WI38 (cell line): ENCODE results near the gene TCEA2.

Experiments
- H3K4me3 ChIP-seq: 2 replicates; pipeline ENCODE4 v1.5.1; 2011; ENCODE audit warnings: low read depth, mild to moderate bottlenecking, control low read depth, low read length
- TF ChIP-seq, protein P1 (sequence below): IDR thresholded peaks from 2 replicates; pipeline ENCODE4 v1.5.1; 2012; ENCODE audit warnings: low read depth, mild to moderate bottlenecking, control low read depth, low read length

Gene TCEA2

DNA sequence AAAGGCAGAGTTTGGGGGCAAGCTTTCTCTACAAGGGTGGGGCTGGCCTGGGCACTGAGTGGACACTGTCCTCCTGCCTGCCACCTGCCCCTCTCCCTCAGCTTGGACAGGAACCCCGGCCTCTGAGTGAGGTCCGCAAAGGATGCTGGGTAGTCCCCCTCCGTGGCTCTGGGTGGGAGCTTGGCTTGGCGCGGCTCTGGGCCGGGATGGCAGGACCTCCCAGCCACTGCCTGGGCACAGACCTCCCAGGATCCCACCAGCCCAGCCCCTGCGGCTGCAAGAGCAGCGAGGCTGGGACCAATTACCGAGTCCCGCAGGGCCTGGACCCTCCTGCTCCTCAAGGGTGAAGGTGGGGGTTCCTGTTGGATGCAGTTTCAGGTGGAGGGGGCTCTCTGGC is 10.7 kb upstream of the TCEA2 start:
- no peak overlapping the region for H3K4me3 ChIP-seq
- TF ChIP-seq, protein P1, sequence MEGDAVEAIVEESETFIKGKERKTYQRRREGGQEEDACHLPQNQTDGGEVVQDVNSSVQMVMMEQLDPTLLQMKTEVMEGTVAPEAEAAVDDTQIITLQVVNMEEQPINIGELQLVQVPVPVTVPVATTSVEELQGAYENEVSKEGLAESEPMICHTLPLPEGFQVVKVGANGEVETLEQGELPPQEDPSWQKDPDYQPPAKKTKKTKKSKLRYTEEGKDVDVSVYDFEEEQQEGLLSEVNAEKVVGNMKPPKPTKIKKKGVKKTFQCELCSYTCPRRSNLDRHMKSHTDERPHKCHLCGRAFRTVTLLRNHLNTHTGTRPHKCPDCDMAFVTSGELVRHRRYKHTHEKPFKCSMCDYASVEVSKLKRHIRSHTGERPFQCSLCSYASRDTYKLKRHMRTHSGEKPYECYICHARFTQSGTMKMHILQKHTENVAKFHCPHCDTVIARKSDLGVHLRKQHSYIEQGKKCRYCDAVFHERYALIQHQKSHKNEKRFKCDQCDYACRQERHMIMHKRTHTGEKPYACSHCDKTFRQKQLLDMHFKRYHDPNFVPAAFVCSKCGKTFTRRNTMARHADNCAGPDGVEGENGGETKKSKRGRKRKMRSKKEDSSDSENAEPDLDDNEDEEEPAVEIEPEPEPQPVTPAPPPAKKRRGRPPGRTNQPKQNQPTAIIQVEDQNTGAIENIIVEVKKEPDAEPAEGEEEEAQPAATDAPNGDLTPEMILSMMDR = no peak

DNA sequence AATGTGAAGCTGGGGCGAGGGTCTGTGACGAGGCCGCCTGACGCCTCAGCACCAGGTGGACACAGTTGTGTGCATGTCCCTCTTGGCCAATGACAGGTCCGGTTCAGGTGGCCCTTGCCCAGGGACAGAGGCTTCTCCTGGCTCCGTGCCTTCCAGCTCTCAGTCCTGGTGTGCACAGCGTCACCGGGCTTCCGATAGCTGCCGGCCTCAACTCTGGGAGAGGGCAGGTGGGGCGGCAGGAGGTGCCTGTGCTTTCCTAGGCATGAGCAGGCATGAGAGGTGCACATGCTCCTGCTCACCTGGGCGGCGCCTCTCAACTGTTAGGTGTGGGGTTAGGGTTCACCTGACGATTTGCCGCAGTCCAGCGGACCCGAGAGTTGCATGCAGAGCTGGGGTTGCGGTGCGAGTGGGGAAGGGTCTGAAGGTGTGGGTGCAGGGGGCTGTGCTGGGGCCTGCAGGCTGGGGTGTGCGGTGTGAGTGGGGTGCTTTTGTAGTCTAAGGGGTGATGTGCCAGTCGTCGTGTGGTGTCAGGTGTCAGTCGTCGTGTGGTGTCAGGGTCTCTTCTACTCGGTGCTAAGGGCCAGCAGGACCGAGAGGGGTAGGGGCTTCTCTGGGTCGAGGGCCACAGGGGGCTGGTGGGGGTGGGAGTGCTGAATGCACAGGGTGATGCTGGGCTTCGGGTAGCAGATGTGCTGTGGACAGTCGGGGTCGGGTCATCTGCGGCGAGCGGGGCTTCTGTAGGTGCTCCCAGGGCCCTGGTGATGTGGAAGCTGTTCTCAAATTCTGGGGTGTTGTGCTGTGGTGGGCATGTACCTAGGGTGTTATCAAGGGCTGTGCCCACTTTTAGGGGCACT is 9.8 kb upstream of the TCEA2 start:
- TF ChIP-seq, protein P1 = no peak
- no peak overlapping the region for H3K4me3 ChIP-seq

DNA sequence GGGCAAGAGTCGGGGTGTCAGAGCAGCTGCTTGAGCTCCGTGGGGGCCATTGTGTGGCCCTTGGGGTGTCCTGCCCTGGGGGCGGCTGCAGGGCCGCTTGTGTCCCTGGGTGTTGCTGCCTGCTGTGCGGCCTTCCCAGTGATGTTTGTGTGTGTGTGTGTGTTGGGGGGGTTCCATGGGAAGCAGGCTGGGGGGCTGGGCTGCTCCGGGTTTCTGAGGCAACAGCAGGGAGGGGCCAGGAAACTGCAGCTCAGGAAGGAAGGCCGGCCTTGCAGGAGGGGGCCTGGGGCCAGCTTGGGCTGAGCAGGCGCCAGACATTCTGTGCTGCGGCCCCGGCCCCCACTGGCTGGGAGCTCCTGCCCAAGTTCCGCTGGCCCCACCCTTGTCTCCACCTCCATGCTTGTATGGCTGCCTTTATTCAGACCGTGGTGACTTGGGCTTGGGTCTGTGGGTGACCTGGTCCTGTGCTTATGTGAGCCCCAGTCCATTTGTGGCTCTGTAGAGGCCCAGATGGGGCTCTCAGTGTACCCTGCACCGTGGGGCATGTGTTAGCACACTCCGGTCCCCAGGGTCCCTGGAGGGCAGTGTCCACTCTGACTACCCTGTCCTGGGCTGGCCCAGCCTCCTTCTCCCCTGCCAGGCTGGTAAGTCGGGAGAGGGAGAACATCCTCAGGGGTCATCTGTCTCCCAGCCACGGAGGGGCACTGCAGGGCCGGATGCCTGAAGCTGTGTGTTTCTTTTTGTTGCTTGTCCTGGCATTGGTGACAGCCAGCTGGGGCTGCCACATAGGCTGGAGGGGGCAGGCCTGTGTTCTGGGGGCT is 8.9 kb upstream of the TCEA2 start:
- TF ChIP-seq, protein P1 = no peak
- no peak overlapping the region for H3K4me3 ChIP-seq

DNA sequence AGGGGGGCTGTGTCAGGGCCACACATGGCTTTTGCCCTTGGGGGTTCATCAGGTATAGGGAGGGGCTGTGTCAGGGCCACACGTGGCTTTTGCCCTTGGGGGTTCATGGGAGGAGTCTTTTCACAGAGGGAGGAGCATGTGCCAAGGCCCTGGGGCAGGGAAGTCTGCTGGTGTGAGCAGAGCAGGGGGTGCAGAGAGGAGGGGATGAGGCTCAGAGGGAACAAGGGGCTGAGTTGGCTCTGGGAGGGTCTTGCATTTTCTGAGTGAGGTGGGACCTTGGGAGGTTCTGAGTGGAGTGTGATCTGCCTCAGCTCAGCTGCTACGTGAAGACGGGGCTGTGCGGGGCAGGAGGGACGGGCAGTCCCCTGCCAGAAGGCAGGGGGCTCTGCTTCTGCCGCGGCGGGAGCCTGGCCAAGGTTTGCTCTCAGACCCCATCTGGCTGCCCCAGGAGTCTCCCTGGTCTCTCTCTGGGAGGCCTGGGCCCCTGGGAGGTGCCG is 7.6 kb upstream of the TCEA2 start:
- TF ChIP-seq, protein P1 = no peak

DNA sequence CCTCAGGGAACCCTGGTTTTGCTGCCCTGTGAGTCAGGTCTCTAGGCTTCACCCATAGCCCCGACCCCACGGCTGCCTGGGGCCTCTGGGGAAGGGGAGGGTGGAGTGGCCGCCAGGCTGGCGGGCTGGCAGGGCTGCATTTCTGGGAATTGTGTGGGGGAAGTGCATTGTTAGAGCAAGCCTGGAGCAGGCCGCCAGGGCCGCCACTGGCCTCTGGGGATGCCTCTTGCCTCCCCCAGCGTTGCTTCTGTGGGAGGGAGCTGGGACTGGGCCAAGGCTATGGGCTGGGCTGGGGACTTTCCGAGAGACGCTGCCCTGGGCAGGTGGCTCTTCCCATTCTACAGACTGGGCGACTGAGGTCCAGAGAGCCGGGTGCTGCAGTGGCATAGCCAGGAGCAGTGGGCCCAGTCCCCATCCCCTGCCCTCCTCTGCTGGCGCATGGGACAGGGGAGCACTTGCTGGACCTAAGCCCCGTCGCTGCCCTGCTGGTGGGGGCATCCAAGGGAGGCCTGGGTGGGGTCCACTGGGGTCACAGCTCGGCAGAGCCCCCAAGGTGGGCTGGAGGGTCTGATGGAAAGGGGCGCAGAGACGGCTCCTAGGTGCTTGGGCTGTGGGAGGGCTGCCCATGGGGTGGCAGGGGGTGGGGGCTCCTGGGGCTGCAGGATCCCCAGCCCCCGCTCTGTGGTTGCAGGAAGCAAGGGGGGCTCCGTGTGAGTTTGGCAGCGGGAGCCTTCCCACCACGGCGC is 6.9 kb upstream of the TCEA2 start:
- no peak overlapping the region for H3K4me3 ChIP-seq
- TF ChIP-seq, protein P1 = no peak

More for the DNA sequence above, 7.6 kb upstream of the TCEA2 start:
- H3K4me3 ChIP-seq = no peak overlapping the region

DNA sequence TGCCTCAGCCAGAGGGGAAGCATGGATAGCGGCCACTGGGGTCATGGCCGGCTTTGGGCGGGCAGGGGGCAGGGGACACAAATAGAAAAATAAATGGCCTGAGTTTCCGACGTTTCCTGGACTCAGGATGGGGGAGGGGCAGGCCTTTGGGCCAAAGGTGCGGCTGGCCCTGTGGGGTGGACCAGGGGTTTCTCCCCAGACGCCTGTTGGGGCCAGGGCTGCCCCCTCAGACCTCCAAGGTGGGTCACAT is 6.4 kb upstream of the TCEA2 start:
- H3K4me3 ChIP-seq = no peak overlapping the region
- TF ChIP-seq, protein P1 = no peak
